HEK293T (cell line): ENCODE measurements around the gene SLC6A17.

Experiments used
- BHLHE40 ChIP-seq: fragments of 450-650 bp; IDR thresholded peaks from 2 replicates; pipeline ENCODE4 v1.6.1; 2016; ENCODE audit warnings: mild to moderate bottlenecking, moderate library complexity, borderline replicate concordance
- ELF4 ChIP-seq: fragments of 450-650 bp; IDR thresholded peaks from 2 replicates; pipeline ENCODE4 v1.6.1; 2017; ENCODE audit warnings: antibody characterized with exemption
- SP1 ChIP-seq: fragments of 450-650 bp; IDR thresholded peaks from 2 replicates; pipeline ENCODE4 v1.6.1; 2017
- SUZ12 ChIP-seq: fragments of 450-650 bp; IDR thresholded peaks from 2 replicates; pipeline ENCODE4 v1.6.1; 2016; ENCODE audit warnings: mild to moderate bottlenecking

GRCh38 chr1:110220324-110220723, 70.0 kb downstream of the SLC6A17 start:
- TF ChIP-seq BHLHE40, result no peak
- no peak for TF ChIP-seq ELF4
- no peak for TF ChIP-seq SUZ12
- no peak for TF ChIP-seq SP1
